Calu3 (cell line): ENCODE results near the gene ABAT. TPM values are rescaled to one million over a fixed set of nuclear protein-coding genes. Genes with fewer than 3 reads are reported as not detected.

ENCODE experiments used
- BruUV-seq: library from RNA; stranded (reverse); fragments of 400-500 nt; replicated peaks from 2 replicates; lab custom pipeline; 2021; lab: Mats Ljungman, UMichigan
- CTCF ChIA-PET: fragments of 300-600 bp; sonication (Branson Sonifier 250); formaldehyde crosslinking; loops from one replicate; lab custom pipeline; 2022; ENCODE audit warnings: antibody characterized with exemption; lab: Charles Lee
- DNase-seq: peaks from one replicate; pipeline ENCODE4 v3.0.0; 2022
- H3K27ac Mint-ChIP-seq: one replicate; pipeline ENCODE4 v1.8.0; 2022; ENCODE audit warnings: mixed read lengths; ENCODE audit not compliant: unreplicated experiment
- H3K27me3 Mint-ChIP-seq: one replicate; pipeline ENCODE4 v1.8.0; 2022; ENCODE audit warnings: mixed read lengths; ENCODE audit not compliant: unreplicated experiment
- H3K36me3 Mint-ChIP-seq: one replicate; pipeline ENCODE4 v1.8.0; 2022; ENCODE audit warnings: mild to moderate bottlenecking, moderate library complexity, mixed read lengths; ENCODE audit not compliant: insufficient read depth, unreplicated experiment
- H3K4me1 Mint-ChIP-seq: one replicate; pipeline ENCODE4 v1.8.0; 2022; ENCODE audit warnings: mild to moderate bottlenecking, low read depth, mixed read lengths; ENCODE audit not compliant: unreplicated experiment
- H3K4me3 Mint-ChIP-seq: one replicate; pipeline ENCODE4 v1.8.0; 2022; ENCODE audit warnings: mild to moderate bottlenecking, low read depth, moderate library complexity, mixed read lengths; ENCODE audit not compliant: unreplicated experiment
- H3K9me3 Mint-ChIP-seq: one replicate; pipeline ENCODE4 v1.8.0; 2022; ENCODE audit warnings: low read depth, mixed read lengths; ENCODE audit not compliant: unreplicated experiment
- CTCF ChIP-seq: fragments of 200-600 bp; IDR thresholded peaks from one replicate; pipeline ENCODE4 v1.8.0; 2022; ENCODE audit warnings: antibody characterized with exemption; ENCODE audit not compliant: unreplicated experiment
- intact Hi-C: fragments of 100-400 bp; cut with micrococcal nuclease; formaldehyde crosslinking; loops from one replicate; pipeline ENCODE4 v1.10.0; 2022; ENCODE audit not compliant: unreplicated experiment
- total RNA-seq: library from RNA; stranded (reverse); gene quantifications from 2 replicates; pipeline ENCODE4 v1.2.3, GENCODE V29; 2022

Gene ABAT
- total RNA-seq, 1 experiment from 2014 or later, result 12.6 TPM

GRCh38 chr16:8718851-8719680, 44.6 kb downstream of the ABAT start:
- Mint-ChIP-seq H3K27ac (no peak overlapping the region), H3K36me3 (no peaks in the 10 kb centered on the region), H3K9me3 (no peaks in the 10 kb centered on the region), H3K27me3 (no peaks in the 10 kb centered on the region), H3K4me1 (no peaks in the 10 kb centered on the region), H3K4me3 (no peak overlapping the region)
- TF ChIP-seq CTCF, result no peak
- CTCF ChIA-PET, result no interaction called here
- DNase-seq, result no peak
- BruUV-seq, result no TSS peak
- intact Hi-C loops, result no loop called here

GRCh38 chr16:8720080-8720966, 45.9 kb downstream of the ABAT start:
- Mint-ChIP-seq H3K36me3 (no peaks in the 10 kb centered on the region), H3K27ac (no peak overlapping the region), H3K4me3 (no peak overlapping the region), H3K4me1 (no peaks in the 10 kb centered on the region), H3K9me3 (no peaks in the 10 kb centered on the region), H3K27me3 (no peaks in the 10 kb centered on the region)
- no peak for DNase-seq
- CTCF ChIA-PET, result no interaction called here
- TF ChIP-seq CTCF, result no peak
- no TSS peak for BruUV-seq
- intact Hi-C loops, result no loop called here

DNA sequence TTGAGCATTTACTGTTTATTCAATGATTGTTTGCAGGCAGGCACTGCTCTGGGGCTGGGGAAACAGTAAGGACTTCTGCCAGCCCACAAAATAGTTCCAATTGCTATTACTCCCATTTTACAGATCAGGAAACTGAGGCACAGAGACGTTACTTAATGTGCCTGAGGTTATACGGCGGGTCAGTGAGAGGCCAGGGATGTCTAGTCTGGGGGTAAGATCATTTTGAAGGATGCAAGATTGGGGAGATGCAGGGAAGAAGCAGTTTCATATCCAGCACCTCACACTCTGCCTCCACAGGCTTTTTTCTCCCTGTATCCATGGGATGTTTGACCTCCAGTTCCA, 46.5 kb downstream of the ABAT start:
- no peak overlapping the region for H3K4me3 Mint-ChIP-seq
- no peaks in the 10 kb centered on the region for H3K4me1 Mint-ChIP-seq
- H3K27me3 Mint-ChIP-seq, result no peaks in the 10 kb centered on the region
- no peak for TF ChIP-seq CTCF
- CTCF ChIA-PET, result no interaction called here
- no peak overlapping the region for H3K27ac Mint-ChIP-seq
- intact Hi-C loops, result no loop called here
- no peaks in the 10 kb centered on the region for H3K9me3 Mint-ChIP-seq
- DNase-seq, result no peak
- H3K36me3 Mint-ChIP-seq, result no peaks in the 10 kb centered on the region
- no TSS peak for BruUV-seq

- no peaks in the 10 kb centered on the region for H3K36me3 Mint-ChIP-seq
- CTCF ChIA-PET, result no interaction called here
- TF ChIP-seq CTCF, result no peak
- H3K27me3 Mint-ChIP-seq, result peaks cover under 1% of the 10 kb centered on the region
- no peaks in the 10 kb centered on the region for H3K4me1 Mint-ChIP-seq
- no peaks in the 10 kb centered on the region for H3K9me3 Mint-ChIP-seq
- no peak overlapping the region for H3K4me3 Mint-ChIP-seq
- no peak overlapping the region for H3K27ac Mint-ChIP-seq
- intact Hi-C loops, result no loop called here
- BruUV-seq, result no TSS peak
- DNase-seq, result no peak
These were observed 47.1 kb downstream of the ABAT start for GRCh38 chr16:8721336-8722024.
